NB4 (cell line): ENCODE data around the gene NPIPB8.
"Not testable (repeated sequence)": the region's sequence is repeated elsewhere in the genome, so short reads cannot be mapped to it uniquely, and the experiment has no call there.

Source experiments
- CTCF ChIP-seq: IDR thresholded peaks from one replicate; pipeline ENCODE4 v1.5.1; 2012; ENCODE audit warnings: low read depth, low read length
- POLR2A ChIP-seq: IDR thresholded peaks from 2 replicates; pipeline ENCODE4 v1.6.1; 2011; ENCODE audit warnings: mild to moderate bottlenecking; ENCODE audit not compliant: insufficient read length; ENCODE audit errors: extremely low read depth

- peak; percentile 49 for TF ChIP-seq CTCF
- TF ChIP-seq POLR2A: not testable (repeated sequence)
Measured at GRCh38 chr16:28615486-28616223, 22.2 kb upstream of the NPIPB8 start.
